DND-41 (cell line): ENCODE data around the gene TBC1D21.

Experiments
- CTCF ChIP-seq: IDR thresholded peaks from 2 replicates; pipeline ENCODE4 v1.5.1; 2012; ENCODE audit warnings: borderline replicate concordance, low read length, moderate library complexity, mild to moderate bottlenecking; ENCODE audit not compliant: poor library complexity, severe bottlenecking; ENCODE audit errors: extremely low read depth
- EZH2 ChIP-seq: IDR thresholded peaks from 3 replicates; pipeline ENCODE4 v1.6.1; 2012; ENCODE audit warnings: borderline replicate concordance, low read depth, mild to moderate bottlenecking, moderate library complexity, low read length, inconsistent platforms; ENCODE audit not compliant: severe bottlenecking

- no peak for TF ChIP-seq CTCF
- TF ChIP-seq EZH2 = no peak
Measured at GRCh38 chr15:73894133-73894814, 20.9 kb downstream of the TBC1D21 start.
